Measurements from ENCODE around the gene ANKRD40CL.

DNA sequence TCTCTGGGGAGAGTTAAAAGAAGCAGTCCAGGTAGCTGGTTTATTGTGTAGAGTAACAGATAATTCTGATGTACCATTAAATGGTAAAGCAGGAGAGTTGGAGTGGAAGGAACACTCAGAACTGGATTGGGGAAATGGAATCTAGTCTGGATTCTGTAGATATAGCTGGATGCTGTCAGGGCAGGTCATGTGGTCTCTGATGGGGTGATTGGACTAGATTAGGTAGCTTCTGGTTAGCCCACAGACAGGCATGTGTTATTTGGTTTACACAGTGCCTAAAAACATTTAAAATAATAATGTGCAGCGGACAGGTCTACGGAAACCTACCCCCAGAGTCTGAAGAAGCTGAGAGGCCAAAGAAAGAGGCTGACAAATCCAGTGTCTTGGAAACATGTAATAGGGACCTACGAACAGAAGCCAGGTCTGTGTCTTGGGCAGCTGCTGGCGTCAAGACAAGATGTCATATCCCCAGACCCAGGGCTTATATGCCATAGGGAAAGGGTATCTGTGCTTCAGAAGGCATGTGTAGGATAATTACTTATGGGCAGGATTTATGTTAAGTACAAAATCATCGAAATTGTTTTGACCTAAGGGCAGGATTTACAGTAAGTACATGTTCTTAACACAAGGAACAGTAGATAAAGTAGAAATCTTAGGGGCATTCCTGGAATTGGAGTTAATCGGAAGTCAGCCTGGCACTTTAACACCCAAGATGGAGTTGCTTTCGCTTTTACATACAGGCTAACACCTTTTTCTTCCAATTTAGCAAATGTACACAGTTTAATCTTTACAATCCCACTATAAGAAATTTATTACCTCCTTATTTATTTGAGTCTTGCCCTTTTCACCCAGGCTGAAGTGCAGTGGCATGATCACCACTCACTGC lies 35.5 kb downstream of the ANKRD40CL start:
- TF ChIP-seq, protein P1, sequence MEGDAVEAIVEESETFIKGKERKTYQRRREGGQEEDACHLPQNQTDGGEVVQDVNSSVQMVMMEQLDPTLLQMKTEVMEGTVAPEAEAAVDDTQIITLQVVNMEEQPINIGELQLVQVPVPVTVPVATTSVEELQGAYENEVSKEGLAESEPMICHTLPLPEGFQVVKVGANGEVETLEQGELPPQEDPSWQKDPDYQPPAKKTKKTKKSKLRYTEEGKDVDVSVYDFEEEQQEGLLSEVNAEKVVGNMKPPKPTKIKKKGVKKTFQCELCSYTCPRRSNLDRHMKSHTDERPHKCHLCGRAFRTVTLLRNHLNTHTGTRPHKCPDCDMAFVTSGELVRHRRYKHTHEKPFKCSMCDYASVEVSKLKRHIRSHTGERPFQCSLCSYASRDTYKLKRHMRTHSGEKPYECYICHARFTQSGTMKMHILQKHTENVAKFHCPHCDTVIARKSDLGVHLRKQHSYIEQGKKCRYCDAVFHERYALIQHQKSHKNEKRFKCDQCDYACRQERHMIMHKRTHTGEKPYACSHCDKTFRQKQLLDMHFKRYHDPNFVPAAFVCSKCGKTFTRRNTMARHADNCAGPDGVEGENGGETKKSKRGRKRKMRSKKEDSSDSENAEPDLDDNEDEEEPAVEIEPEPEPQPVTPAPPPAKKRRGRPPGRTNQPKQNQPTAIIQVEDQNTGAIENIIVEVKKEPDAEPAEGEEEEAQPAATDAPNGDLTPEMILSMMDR (IDR thresholded peaks at IDR 0.05 in 8 of 11, conservative IDR thresholded peaks at IDR 0.05 in 3 of 11) = no peak
- TF ChIP-seq POLR2A (IDR thresholded peaks at IDR 0.05) = no peak
